ENCODE results near the gene SEC22C.
A peak's percentile ranks its signal among the peaks of the same experiment; 100 is the strongest.

SEC22C gene

DNA sequence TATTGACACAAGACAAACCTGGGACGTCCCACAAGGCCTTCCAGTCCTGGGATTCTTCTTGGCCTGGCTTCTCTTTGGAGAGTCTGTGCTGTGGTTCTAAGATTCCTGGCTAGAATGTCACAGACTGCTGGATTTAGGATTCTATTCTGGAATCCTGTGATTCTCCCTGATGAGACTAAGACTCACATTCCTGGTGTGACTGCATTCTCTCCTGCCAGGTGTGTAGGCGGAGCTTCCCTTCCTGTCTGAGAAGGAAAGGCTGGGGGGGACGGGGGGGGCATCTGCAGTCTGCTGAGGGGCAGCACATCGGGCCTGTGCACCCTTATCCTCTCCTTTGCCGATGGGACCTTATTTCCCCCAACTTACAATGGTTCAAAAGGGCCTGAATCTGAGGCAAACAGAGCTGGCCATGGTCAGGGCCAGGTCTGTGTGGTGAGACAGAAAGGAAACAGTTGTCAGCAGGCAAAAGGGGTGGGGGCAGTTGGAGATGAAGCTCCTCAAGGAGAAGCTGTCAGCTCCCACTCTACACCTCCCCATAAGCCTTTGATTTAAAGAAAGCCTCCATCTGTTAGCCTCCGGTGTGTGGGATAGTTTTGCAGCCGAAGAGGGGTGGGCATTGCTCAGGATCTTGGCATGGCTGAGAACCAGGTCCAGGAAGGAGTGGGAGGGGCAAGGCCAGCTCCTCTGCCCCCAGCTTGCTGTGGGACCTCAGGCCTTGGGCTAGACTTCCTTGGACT lies 48.4 kb downstream of the SEC22C start:
- DNase-seq, result no peak

DNA sequence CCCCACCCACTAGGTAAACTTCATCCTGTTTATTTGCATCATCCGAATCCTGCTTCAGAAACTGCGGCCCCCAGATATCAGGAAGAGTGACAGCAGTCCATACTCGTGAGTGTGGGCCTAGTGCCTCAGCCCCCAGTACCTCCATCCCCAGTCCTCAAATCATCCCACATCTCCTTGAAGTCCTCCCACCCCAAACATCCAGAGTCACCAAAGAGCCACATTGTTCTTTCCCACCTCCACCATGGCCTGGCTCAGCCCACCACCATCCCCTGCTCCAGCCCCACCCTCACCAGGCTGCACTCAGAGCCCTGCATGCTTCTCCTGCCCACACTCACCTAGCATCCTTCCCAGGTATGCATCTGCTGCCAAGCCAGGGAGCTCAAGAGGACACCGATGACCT lies 49.5 kb downstream of the SEC22C start:
- DNase-seq, result no peak

- no peak for DNase-seq
Observed at GRCh38 chr3:42531470-42531869, 50.3 kb downstream of the SEC22C start.

DNA sequence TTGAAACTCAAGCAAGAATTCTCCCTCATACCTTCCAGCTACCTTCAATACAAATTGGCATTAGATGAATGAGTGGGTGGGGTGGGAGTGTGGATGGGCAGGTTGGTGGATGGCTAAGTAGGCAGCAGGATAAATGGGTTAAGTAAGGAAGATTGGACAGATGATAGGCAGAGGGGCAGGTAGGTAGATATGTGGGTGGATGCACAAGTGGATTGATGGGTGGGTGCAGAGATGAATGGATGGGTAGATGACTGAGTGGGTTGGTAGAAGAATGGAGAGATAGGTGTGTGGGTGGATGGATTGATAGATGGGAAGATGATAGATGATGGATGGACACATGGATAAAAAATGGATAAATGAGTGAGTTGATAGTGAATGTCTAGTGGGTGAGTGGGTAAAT lies 51.7 kb downstream of the SEC22C start:
- no peak for DNase-seq

GRCh38 chr3:42529468-42529867 lies 52.3 kb downstream of the SEC22C start:
- DNase-seq, result no peak

DNA sequence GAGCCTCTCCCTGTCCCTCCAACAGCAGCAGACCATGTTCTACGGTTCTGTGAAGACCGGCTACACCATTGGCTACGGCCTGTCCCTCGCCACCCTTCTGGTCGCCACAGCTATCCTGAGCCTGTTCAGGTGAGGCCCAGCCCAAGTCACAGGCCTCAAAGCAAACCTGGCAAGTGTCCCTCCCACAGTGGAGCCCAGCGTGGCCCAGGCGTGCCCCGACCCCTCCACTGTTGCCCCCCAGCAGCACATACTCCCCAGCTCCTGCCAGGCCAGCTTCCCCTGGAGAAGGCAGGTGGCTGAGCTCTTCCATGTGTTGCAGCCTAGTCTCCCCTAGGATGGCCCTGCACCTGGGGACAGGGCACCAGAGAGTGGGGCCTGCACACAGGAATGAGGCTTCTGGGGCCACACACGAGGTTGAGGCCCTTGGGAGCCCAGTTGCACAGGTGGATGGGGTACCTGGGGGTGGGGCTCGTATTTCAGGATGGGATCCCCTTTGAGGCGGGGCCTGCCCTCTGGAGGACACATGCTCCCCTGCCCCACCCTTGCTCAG lies 54.3 kb downstream of the SEC22C start:
- no peak for DNase-seq

- no peak for DNase-seq
Observed at GRCh38 chr3:42526616-42527367, 55.0 kb downstream of the SEC22C start.

DNA sequence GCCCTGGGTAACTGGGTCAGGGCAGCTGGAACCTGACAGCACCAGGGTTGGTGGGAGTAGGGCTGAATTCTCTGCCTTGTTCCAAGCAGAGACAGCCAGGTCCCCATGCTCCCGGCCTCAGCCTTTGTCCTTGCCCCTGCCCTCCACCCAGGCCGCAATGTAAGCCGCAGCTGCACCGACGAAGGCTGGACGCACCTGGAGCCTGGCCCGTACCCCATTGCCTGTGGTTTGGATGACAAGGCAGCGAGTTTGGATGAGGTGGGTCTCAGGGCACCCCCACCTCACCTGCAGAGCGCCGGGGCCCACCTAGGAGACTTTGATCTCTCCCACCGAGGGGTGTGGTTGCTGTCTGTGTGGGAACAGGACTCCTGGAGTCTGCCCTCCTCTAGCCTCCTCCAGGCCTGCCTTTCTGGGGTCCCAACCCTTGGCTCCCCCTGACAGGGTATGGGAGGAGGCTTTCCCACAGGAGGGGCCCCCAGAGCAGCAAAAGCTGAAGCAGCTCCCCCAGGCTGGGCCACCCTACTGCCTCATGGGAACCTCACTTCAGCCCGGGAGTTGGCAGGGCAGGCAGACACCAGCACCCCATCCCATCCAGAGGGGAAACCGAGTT lies 55.9 kb downstream of the SEC22C start:
- DNase-seq, result no peak

- no peak for DNase-seq
Observed at GRCh38 chr3:42525212-42525611, 56.6 kb downstream of the SEC22C start.

GRCh38 chr3:42524751-42525150 lies 57.0 kb downstream of the SEC22C start:
- no peak for DNase-seq

DNA sequence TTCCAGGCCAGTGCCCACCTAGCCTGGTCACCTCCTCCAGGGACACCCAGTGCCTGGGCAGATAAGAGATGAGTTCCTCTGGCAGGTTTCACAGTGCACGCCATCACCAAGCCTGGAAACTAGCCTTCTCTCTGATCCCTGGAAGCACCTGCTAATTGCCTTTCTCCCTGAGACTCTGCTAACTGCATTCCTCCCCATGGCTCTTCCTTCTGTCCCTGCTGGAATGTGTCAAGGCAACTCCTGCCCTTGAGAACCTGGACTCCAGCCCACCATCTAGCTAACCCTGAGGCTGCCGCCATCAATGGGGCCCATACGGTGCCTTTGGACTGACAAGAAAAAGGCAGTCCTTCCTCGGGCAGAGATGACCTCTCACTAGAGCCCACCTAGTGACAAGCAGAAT lies 60.9 kb downstream of the SEC22C start:
- peak in 1 of 2 experiments; percentile 49 for DNase-seq

- no peak for DNase-seq
Observed at GRCh38 chr3:42520336-42520735, 61.4 kb downstream of the SEC22C start.

- DNase-seq, result no peak
Observed at GRCh38 chr3:42519568-42519962, 62.2 kb downstream of the SEC22C start.

DNA sequence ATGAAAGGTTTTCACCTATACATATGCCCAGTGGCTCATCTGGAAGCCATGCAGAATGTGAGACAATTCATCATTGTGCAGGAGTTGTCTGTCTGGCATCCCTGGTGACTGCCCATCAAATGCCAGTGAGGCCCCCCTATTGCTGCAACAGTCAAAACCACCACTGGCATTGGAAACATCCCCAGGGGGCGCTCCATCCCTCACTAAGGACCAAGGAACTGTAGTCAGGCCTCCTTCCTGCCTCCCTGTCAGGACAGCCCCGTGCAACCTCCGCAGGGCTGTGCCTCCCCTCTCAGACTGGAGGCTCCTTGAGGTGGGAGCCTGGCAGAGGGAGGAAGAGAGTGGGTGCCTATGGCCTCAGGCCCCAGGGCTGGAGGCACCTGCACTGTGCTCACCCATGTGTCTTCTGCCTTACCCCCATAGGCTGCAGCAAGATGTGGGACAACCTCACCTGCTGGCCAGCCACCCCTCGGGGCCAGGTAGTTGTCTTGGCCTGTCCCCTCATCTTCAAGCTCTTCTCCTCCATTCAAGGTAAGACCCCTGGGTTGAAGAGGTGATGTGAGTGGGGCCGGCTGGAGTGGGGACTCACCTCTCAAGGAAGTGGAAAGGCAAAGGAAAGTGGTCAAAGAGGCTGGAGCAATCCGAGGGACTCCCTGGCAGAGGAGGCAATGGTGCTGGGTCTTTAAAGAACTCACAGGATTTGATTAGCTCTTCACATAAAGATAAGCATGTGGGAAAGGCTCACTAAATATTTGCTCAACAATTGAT lies 62.8 kb downstream of the SEC22C start:
- DNase-seq, result no peak

DNA sequence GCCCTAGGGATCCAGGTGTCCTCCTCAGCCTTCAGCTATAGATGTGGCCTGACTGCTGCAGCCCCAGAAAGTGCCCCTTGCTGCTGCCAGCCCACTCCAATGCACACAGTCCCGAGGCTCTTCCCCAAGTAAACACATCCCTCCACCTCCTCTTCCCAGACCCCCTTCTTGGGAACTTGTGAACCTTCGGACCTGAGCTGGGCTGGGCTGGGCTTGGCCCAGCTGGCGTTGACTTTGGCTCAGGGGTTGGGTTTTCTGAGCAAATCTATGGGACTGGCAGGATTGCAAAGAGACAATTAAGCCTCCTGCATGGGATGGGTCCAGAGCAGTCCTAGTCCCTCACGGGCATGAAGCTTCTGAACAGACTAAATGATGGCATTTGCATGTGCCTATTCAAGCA lies 64.7 kb downstream of the SEC22C start:
- DNase-seq, result no peak

DNA sequence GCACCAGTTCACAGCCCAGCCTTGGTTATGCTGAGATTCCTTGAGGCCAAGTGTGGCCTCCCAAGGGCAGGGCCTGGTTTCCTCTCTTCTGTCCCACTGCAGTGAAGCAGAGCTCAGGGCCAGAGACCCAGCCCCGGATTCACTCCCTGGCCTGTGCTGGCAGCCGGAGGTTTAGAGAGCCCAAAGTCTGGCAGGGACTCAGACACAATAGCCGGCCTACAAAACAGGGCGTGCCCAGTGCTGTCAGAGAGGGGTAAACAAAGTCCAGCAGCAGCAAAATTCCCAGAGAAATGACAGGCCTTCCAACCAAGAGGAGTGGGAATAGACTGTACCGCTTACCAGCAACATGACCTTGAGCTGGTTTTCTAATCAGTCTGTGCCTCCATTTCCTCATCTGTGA lies 65.3 kb downstream of the SEC22C start:
- no peak for DNase-seq

GRCh38 chr3:42515976-42516375 lies 65.8 kb downstream of the SEC22C start:
- DNase-seq, result no peak

- peak in 1 of 2 experiments; percentile 18 for DNase-seq
Observed at GRCh38 chr3:42515391-42515916, 66.3 kb downstream of the SEC22C start.

DNA sequence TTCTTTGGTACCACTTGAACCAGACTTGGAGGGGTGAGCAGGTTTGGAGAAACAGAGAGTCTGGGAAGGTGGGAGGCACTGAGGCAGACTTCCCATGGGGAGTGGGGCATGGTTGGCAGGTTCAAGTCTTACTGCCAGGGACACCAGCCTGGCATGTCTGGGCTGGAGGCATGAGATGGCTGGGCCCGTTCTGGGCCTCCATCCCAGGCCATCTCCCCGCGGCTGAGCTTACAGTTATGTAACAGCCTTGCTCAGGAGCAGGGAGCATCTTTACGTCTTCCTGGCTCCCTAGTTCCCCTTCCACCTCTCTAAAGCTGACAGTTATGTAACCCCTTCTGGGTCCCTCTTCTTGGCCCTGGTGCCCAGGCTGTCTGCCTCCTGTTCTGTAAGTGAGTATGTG lies 66.9 kb downstream of the SEC22C start:
- peak in 1 of 2 experiments; percentile 10 for DNase-seq

DNA sequence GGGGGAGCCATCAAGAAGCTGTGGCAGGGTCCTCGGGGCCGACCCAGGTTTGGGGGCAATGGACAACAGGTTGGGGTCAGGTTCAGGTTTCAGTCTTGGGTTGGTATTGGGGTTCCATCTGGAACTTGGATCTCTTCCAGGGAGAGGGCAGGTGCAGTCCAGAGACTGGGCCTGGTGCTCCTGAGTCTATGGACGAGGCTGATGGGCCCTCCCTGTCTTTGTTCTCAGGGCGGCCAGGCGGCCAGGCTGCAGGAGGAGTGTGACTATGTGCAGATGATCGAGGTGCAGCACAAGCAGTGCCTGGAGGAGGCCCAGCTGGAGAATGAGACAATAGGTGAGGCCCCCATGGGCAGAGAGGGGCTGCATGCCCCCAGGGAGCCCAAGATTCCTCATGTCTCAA lies 68.2 kb downstream of the SEC22C start:
- no peak for DNase-seq

- no peak for DNase-seq
Observed at GRCh38 chr3:42513121-42513520, 68.6 kb downstream of the SEC22C start.

GRCh38 chr3:42511736-42512135 lies 70.0 kb downstream of the SEC22C start:
- no peak for DNase-seq

- no peak for DNase-seq
Observed at GRCh38 chr3:42511201-42511600, 70.6 kb downstream of the SEC22C start.

Measured in cerebellar nuclear complex (tissue), 1 donor.